HG02610 (cell line): ENCODE measurements around the gene GAB3.
"Not testable (repeated sequence)": the region's sequence is repeated elsewhere in the genome, so short reads cannot be mapped to it uniquely, and the experiment has no call there.

ENCODE experiments used
- ATAC-seq: cut with Tn5 transposase; IDR thresholded peaks from one replicate; pipeline ENCODE4 v1.9.1; 2021; ENCODE audit warnings: mild to moderate bottlenecking, moderate library complexity; ENCODE audit not compliant: unreplicated experiment

GAB3 gene

GRCh38 chrX:154657226-154657805 lies 93.6 kb downstream of the GAB3 start:
- no peak for ATAC-seq

- ATAC-seq: no peak
Measured at GRCh38 chrX:154655786-154656185, 95.1 kb downstream of the GAB3 start.

DNA sequence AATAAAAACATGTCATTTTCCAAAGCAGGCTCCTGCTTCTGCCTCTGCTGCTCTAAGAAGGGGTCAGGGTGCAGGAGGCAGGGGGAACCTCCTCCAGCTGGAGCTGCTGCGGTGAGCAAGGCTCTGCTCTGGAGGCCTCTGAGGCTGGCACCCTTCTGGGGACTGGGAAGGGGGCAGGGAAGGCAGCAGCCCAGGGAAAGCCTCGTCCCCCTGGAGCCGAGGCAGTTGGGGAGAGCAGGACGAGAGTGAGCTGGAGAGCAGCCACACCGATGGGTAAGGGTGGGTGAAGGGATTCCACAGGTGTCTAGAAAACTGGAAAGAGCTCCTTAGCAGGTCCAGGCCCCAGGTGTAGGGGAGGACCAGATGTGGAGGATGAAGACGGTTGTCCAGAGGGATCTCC lies 95.5 kb downstream of the GAB3 start:
- no peak for ATAC-seq

GRCh38 chrX:154654925-154655324 lies 96.0 kb downstream of the GAB3 start:
- no peak for ATAC-seq

- ATAC-seq: no peak
Measured at GRCh38 chrX:154654372-154654771, 96.5 kb downstream of the GAB3 start.

GRCh38 chrX:154653413-154653812 lies 97.5 kb downstream of the GAB3 start, which contains the start of gene CTAG2:
CTAG2 (minus strand) TSS chrX:154653579; CDS start chrX:154653515, 64 bp downstream.
- not testable (repeated sequence) for ATAC-seq

GRCh38 chrX:154653048-154653401 lies 97.9 kb downstream of the GAB3 start:
- no peak for ATAC-seq

GRCh38 chrX:154652311-154653047 lies 98.4 kb downstream of the GAB3 start:
- ATAC-seq: no peak

- ATAC-seq: no peak
Measured at GRCh38 chrX:154650221-154650510, 100.7 kb downstream of the GAB3 start.

- no peak for ATAC-seq
Measured at GRCh38 chrX:154649503-154650220, 101.2 kb downstream of the GAB3 start.

DNA sequence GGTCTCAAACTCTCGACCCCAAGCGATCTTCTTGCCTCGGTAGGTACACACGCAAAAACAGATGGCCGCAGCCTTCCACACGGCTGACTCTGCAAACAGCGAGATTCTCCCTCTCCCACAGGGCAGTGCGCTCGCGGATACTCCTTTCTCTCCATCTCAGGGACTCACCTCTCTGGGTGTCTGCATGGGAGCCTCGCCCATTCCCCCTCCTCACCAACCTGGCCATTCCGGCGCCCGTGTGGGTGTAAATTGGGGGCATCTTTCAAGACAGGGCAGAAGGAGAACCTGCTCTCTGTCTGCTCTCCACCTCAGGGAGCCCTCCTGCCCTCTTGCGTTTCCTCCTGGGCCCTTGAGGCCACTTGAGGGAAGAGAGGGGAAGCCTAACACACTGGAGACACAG lies 101.9 kb downstream of the GAB3 start:
- ATAC-seq: no peak

DNA sequence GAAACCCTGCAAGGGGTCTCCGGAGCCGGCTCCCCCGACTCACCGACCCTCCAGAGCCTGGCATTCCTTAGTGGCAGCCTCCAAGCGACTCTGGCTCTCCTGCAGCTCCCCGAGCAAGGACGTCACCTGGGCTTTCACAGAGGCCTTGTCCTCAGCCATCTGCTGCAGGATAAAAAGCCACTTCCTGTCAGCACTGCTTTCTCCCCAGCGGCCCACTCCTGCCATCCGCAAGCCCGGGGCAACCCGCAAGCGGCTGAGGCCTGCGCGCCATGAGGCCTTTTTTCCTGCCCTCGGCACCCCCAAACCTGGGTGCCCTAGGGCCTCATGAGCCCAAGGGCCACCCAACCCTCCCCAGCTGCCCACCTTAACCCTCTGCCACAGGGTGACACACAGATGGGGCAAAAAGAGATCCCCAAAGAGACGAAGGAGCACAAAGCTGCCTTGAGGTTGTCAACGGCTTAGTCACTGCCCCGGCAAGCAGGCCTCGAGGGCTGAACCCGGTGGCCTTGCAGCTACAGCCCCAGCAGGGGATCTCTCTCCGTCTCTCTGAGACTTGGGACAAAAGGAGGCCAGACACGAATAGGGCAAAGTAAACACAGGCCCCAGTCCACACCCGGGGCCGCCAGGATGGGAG lies 105.0 kb downstream of the GAB3 start:
- ATAC-seq: not testable (repeated sequence)

DNA sequence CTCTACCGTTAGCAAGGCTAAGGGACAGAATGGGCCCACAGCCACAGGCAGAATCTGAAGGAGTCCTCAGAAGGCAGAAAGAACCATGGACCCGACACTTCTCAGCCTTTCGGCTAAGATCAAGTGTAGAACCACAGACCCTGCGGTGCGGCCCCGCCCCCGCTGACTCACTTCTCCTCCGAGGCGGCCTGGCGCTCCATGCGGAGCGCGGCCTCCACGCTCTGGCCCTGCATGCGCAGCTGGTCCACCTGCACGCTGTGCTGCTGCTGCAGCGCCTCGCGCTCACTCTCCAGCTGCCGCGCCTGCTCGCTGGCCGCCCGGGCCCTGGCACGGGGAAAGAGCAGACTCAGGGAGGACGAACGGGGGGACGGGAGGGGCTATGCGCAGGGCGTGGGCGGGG lies 107.2 kb downstream of the GAB3 start:
- ATAC-seq: not testable (repeated sequence)

- not testable (repeated sequence) for ATAC-seq
Measured at GRCh38 chrX:154641740-154642139, 109.1 kb downstream of the GAB3 start.

- not testable (repeated sequence) for ATAC-seq
Measured at GRCh38 chrX:154633661-154634060, 117.2 kb downstream of the GAB3 start.

GRCh38 chrX:154630949-154631348 lies 119.9 kb downstream of the GAB3 start:
- not testable (repeated sequence) for ATAC-seq

GRCh38 chrX:154628960-154629359 lies 121.9 kb downstream of the GAB3 start:
- not testable (repeated sequence) for ATAC-seq
